Psoas muscle (tissue), 8 donors: ENCODE results near the gene ZNF182. TPM values are rescaled to one million over a fixed set of nuclear protein-coding genes. Genes with fewer than 3 reads are reported as not detected.
"Not testable (repeated sequence)": the region's sequence is repeated elsewhere in the genome, so short reads cannot be mapped to it uniquely, and the experiment has no call there.

ENCODE experiments used
- ATAC-seq, 4 donors: fragments of 200-7000 bp; cut with Tn5 transposase; one replicate each; pipeline ENCODE4 v1.9.1; 2020; ENCODE audit warnings: moderate library complexity in 3 of 4, mild to moderate bottlenecking in 2 of 4
- DNase-seq, 2 donors: peaks; one replicate each; pipeline ENCODE4 v3.0.0-alpha.2; 2020
- H3K27ac ChIP-seq: fragments of 200-600 bp; one replicate; pipeline ENCODE4 v1.8.0; 2022
- H3K27me3 ChIP-seq, 3 donors: fragments of 200-600 bp in 1 of 3; one replicate each; pipeline versions ENCODE4 v1.6.1 to v1.8.0; 2013 to 2022; ENCODE audit warnings: low read length in 2 of 3, mild to moderate bottlenecking in 2 of 3, moderate library complexity in 1 of 3; ENCODE audit not compliant: insufficient read depth in 3 of 3
- H3K36me3 ChIP-seq, 2 donors: fragments of 200-600 bp in 1 of 2; one replicate each; pipeline versions ENCODE4 v1.6.1 to v1.8.0; 2013 to 2022; ENCODE audit warnings: low read depth in 1 of 2, mild to moderate bottlenecking in 1 of 2, moderate library complexity in 1 of 2; ENCODE audit not compliant: insufficient read depth in 1 of 2
- H3K4me1 ChIP-seq: fragments of 200-600 bp; one replicate; pipeline ENCODE4 v1.8.0; 2022
- H3K4me3 ChIP-seq: fragments of 200-600 bp; one replicate; pipeline ENCODE4 v1.8.0; 2022; ENCODE audit warnings: mild to moderate bottlenecking
- H3K9me3 ChIP-seq: fragments of 200-600 bp; one replicate; pipeline ENCODE4 v1.8.0; 2022
- WGBS, 3 donors: extraction: QIAGEN DNeasy Blood & Tissue Kit; methylation state at CpG; one replicate each; pipeline versions ENCODE4 v1.1.6 to v1.1.7; 2013; 5-methylcytosine and 5-hydroxymethylcytosine counted together
- intact Hi-C, 2 donors: fragments of 100-400 bp; cut with DNase I; formaldehyde crosslinking; loops; one replicate each; pipeline versions ENCODE4 v1.11.0 to v1.14.2; 2022
- polyA plus RNA-seq, 3 donors: library from polyadenylated mRNA; stranded (reverse); fragments of 200-250 nt; gene quantifications; one replicate each; pipeline ENCODE4 v1.2.3, GENCODE V29; 2013
- total RNA-seq, 4 donors: library from RNA; stranded (reverse); fragmentation: NEBNext Ultra II Directional in 2 of 4; extraction: Animal tissue kit (Norgen Biotek cat#: 25700) in 2 of 4; gene quantifications; one replicate each; pipeline versions ENCODE4 v1.2.1 to v1.2.4, GENCODE V29; 2021 to 2023
- TF ChIP-seq, protein P1 (sequence below): fragments of 200-600 bp; IDR thresholded peaks from one replicate; pipeline ENCODE4 v1.8.0; 2022; ENCODE audit warnings: antibody characterized with exemption
- donor health status: healthy with polysubstance abuse.
- donor health status: DM: no; HTN: no; CAD: no; lungs with moderate emphysema.
- donor health status: Bipolar disorder and iron deficiency.
- donor health status: healthy.
- donor health status: DM: yes; HTN: yes; CAD: no.
- donor health status: DM: no; HTN: no; CAD: no.
- donor health status: DM: no; HTN: no; CAD: no.
- donor health status: DM: yes; HTN: yes; CAD: no.

The ZNF182 gene
- total and polyA plus RNA-seq, 7 donors, result 1.2 to 3.7 (median 2.5) TPM

DNA sequence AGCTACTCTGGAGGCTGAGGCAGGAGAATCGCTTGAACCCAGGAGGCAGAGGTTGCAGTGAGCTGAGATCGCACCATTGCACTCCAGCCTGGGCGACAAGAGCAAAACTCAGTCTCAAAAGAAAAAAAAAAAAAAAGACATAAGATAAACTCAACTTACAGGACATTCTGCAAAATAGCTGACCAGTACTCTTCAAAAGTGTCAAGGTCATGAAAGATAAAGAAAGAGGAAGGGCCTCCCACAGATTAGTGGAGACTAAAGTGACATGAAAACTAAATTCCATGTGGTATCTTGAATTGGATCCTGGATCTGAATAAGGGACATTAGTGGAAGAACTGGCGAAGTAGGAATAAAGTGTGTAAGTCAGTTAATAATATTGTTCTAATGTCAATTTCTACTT lies 63.3 kb downstream of the ZNF182 start:
- no peak overlapping the region for H3K4me3 ChIP-seq
- H3K36me3 ChIP-seq, result no peaks in the 10 kb centered on the region
- H3K27me3 ChIP-seq, result peaks cover 0 to 3% (median 0%) of the 10 kb centered on the region in 3 donors
- no peak overlapping the region for H3K27ac ChIP-seq
- TF ChIP-seq, protein P1, sequence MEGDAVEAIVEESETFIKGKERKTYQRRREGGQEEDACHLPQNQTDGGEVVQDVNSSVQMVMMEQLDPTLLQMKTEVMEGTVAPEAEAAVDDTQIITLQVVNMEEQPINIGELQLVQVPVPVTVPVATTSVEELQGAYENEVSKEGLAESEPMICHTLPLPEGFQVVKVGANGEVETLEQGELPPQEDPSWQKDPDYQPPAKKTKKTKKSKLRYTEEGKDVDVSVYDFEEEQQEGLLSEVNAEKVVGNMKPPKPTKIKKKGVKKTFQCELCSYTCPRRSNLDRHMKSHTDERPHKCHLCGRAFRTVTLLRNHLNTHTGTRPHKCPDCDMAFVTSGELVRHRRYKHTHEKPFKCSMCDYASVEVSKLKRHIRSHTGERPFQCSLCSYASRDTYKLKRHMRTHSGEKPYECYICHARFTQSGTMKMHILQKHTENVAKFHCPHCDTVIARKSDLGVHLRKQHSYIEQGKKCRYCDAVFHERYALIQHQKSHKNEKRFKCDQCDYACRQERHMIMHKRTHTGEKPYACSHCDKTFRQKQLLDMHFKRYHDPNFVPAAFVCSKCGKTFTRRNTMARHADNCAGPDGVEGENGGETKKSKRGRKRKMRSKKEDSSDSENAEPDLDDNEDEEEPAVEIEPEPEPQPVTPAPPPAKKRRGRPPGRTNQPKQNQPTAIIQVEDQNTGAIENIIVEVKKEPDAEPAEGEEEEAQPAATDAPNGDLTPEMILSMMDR, result no peak
- no peaks in the 10 kb centered on the region for H3K4me1 ChIP-seq
- peaks cover 5% of the 10 kb centered on the region for H3K9me3 ChIP-seq
- intact Hi-C loops, result no loop called here
- 90 to 100% (median 97%) methylated on average over 4 of the region's 4 CpGs for WGBS, 3 donors
- DNase-seq (no peak), ATAC-seq (no peak)

DNA sequence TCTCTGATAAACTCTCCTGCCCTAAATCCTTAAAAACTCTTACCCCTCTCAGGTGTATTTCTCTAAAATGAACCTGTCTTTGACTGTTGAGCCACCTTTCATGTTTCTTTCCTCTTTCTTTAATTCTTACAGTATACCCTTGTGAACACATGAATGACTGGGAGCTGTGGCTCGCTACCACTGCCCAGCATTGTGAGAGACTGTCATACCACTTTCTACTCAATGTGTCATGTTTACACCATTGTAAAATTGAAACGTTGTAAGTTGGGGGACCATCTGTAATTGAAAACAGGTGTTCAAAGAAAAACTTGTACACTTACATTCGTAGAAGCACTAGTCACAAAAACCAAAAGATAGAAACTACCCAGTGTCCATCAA lies 66.9 kb downstream of the ZNF182 start:
- no peaks in the 10 kb centered on the region for H3K4me1 ChIP-seq
- no peaks in the 10 kb centered on the region for H3K36me3 ChIP-seq
- no peak overlapping the region for H3K27ac ChIP-seq
- TF ChIP-seq, protein P1, result no peak
- DNase-seq, result no peak
- peaks cover 8% of the 10 kb centered on the region for H3K9me3 ChIP-seq
- H3K4me3 ChIP-seq, result no peak overlapping the region
- H3K27me3 ChIP-seq, result no peaks in the 10 kb centered on the region
- no peak for ATAC-seq
- 58 to 78% (median 75%) methylated on average over 3 of the region's 3 CpGs for WGBS, 3 donors
- intact Hi-C loops, result no loop called here

DNA sequence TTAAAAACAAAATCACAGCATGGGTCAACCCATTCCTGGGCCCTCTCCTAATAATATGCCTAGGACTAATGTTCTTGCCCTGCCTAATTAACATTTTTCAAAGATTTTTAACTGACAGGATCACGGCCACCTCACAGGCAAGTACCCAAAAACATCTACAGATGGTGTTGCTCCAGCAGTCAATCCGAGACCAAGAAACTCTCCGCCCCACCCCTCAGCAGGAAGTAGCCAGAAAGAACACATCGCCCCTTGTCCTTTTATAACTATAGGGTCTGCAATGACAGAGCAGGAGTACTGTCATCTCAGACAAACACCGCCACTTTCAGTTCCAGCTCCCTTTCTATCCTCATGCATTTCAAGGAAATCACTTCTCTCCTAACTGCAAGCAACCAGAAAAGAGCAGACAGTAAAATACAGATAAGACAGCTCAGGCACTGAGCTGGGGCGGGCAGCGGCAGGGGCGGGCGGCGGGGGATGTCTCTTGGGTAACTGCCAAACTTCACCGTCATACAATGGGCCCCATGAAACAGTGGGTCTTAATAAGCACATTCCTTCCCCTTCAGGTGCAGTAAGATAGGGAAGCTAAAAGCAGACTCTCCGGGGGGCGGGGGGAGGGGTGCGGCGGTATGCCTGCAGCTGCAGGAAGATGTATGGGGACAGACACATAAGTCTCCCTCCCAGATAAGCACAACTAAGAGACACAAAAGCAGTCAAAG lies 67.4 kb downstream of the ZNF182 start:
- intact Hi-C loops, result no loop called here
- ATAC-seq, result no peak
- Histone ChIP-seq H3K27ac (no peak overlapping the region), H3K9me3 (peaks cover 5% of the 10 kb centered on the region), H3K4me1 (no peaks in the 10 kb centered on the region), H3K27me3 (no peaks in the 10 kb centered on the region), H3K4me3 (no peak overlapping the region), H3K36me3 (no peaks in the 10 kb centered on the region)
- TF ChIP-seq, protein P1, result no peak
- WGBS, 3 donors, result 51 to 67% (median 65%) methylated on average over 14 to 15 of the region's 15 CpGs
- no peak for DNase-seq

DNA sequence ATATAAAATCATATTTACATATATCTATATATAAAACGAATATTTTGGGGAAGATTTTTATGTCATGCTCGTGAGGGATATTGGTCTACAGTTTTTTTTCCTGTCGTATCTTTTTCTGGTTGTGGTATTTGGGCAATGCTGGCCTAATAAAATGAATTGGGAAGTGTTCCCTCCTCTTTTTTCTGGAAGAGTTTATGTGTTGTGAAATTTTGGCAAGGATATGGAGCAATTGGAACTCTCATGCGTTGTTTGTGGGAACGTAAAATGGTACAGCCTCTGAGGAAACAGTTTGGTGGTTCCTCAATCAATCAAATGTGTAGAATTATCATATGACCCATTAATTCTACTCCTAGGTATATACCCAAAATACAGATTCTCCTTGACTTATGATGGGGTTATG lies 69.8 kb downstream of the ZNF182 start:
- ATAC-seq (no peak), DNase-seq (no peak)
- 34 to 47% (median 38%) methylated on average over 5 of the region's 5 CpGs for WGBS, 3 donors
- Histone ChIP-seq H3K27me3 (no peaks in the 10 kb centered on the region), H3K4me3 (no peak overlapping the region), H3K4me1 (no peaks in the 10 kb centered on the region), H3K9me3 (peaks cover 4% of the 10 kb centered on the region), H3K36me3 (no peaks in the 10 kb centered on the region), H3K27ac (no peak overlapping the region)
- intact Hi-C loops, result no loop called here
- TF ChIP-seq, protein P1, result no peak

DNA sequence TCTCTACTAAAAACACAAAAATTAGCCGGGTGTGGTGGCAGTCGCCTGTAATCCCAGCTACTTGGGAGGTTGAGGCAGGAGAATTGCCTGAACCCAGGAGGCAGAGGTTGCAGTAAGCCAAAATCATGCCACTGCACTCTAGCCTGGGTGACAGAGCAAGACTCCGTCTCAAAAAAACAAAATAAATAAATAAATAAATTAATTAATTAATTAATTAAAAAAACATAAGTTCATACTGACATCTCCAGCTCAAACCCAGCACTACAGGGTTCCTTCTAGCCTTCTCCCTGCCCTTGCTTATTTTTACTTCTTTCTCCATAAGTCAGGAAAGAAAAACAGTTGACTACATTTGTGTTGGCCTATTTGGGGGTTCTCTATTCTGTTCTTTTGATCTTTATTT lies 71.8 kb downstream of the ZNF182 start:
- DNase-seq, result not testable (repeated sequence)

More for the DNA sequence above, 71.8 kb downstream of the ZNF182 start:
- H3K9me3 ChIP-seq, H3K4me3 ChIP-seq, ATAC-seq, H3K27ac ChIP-seq, H3K36me3 ChIP-seq, intact Hi-C loops, H3K4me1 ChIP-seq, H3K27me3 ChIP-seq: not testable (repeated sequence)
- 71 to 84% (median 82%) methylated on average over 3 of the region's 3 CpGs for WGBS, 3 donors
